ENCODE results near the gene TIMM17B.

Gene TIMM17B

GRCh38 chrX:48897625-48898306 is at the start of gene TIMM17B, which contains the start of gene PQBP1:
TSS of gene TIMM17B (minus strand) at chrX:48897768. CDS start at chrX:48897749, 19 bp downstream.
TSS of gene PQBP1 (plus strand) at chrX:48897930. CDS start at chrX:48898510, 580 bp downstream.
- peak; percentile 94 for TF ChIP-seq POLR2A (IDR thresholded peaks at IDR 0.05; ENCODE audit: low read length)
- TF ChIP-seq GATA1 (IDR thresholded peaks at IDR 0.05; ENCODE audit: low read depth, low read length), result no peak
- DNase-seq, result peak; percentile 96 to 97

DNA sequence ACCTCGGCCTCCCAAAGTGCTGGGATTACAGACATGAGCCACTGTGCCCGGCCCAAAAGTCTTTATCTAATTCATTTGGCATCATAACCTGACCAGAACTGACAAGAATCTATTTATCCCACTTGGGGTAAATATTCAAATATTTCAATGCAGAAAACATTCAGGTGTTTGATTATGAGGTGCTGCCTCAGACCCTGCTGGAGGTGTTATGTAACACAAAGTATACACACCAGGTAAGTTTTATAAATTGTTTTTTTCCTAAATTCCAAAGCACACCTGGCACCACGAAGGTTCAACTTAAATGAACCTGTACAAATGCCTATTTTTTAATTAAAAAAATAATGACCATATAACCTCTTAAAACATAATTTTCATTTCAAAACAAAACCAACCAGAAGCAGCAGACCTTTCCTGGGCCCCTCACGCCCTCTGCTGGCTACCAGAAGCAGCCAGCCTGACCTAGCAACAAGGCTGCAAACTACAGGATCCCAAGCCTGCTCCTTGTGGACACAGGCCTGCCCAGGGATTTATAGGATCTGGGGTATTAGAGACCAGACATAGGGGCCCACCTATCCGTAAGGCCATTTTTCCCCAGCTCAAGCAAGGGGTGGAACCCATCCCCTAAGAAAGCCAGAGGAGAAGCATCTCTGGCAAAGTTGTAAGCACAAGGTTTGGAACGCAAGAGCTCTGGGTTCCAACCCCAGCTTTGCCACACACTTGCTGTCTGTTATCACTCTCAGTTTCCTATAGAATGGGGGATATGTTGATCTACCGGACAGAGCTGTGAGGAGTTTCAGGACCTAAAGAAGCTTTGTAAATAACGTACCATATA is 48.2 kb upstream of the TIMM17B start:
- DNase-seq, result peak; percentile 63 to 78
- TF ChIP-seq POLR2A (IDR thresholded peaks at IDR 0.05; ENCODE audit: low read length) (no peak), GATA1 (IDR thresholded peaks at IDR 0.05; ENCODE audit: low read depth, low read length) (no peak)

- DNase-seq, result no peak
- TF ChIP-seq POLR2A (IDR thresholded peaks at IDR 0.05; ENCODE audit: low read length) (no peak), GATA1 (IDR thresholded peaks at IDR 0.05; ENCODE audit: low read depth, low read length) (no peak)
Observed at GRCh38 chrX:48942895-48943294, 45.3 kb upstream of the TIMM17B start.

GRCh38 chrX:48940404-48940955 is 42.9 kb upstream of the TIMM17B start:
- peak; percentile 88 to 91 for DNase-seq
- TF ChIP-seq POLR2A (IDR thresholded peaks at IDR 0.05; ENCODE audit: low read length), result peak; percentile 40
- no peak for TF ChIP-seq GATA1 (IDR thresholded peaks at IDR 0.05; ENCODE audit: low read depth, low read length)

GRCh38 chrX:48939524-48940228 is 42.1 kb upstream of the TIMM17B start:
- no peak for DNase-seq
- TF ChIP-seq POLR2A (IDR thresholded peaks at IDR 0.05; ENCODE audit: low read length) (no peak), GATA1 (IDR thresholded peaks at IDR 0.05; ENCODE audit: low read depth, low read length) (no peak)

DNA sequence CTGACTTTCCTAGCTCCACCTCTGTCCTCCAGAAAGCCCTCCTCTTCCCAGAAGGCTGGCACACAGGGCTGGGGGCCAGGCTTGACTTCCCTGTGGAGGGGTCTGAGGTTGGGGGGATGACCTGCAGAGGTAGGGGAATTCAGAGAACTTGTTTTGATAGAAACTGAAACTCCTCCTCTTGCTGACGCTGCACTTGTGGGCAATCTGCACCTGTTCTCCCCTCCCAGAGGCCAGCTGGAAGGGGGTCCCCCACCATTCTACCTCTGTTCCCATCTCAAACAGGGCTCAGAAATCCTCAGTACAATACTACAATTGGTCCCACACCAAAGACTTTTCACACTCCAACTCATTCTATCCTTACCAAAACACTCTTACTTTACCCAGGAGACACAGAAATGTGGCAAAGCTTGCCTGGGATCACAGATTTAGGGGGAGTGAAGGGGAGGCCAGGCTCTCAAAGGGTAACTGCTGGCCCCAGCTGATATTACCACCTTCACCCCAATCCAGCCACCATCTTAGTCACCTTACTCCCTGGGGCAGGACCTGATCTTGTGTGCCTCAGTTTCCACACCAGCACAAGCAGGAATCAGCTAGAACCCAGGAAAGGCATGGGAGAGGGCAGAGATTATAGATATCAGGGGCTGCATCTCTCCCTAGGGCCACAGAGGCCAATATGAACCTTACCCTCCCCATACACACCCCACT is 41.3 kb upstream of the TIMM17B start:
- TF ChIP-seq POLR2A (IDR thresholded peaks at IDR 0.05; ENCODE audit: low read length) (no peak), GATA1 (IDR thresholded peaks at IDR 0.05; ENCODE audit: low read depth, low read length) (no peak)
- DNase-seq, result peak in 1 of 2 experiments; percentile 25

DNA sequence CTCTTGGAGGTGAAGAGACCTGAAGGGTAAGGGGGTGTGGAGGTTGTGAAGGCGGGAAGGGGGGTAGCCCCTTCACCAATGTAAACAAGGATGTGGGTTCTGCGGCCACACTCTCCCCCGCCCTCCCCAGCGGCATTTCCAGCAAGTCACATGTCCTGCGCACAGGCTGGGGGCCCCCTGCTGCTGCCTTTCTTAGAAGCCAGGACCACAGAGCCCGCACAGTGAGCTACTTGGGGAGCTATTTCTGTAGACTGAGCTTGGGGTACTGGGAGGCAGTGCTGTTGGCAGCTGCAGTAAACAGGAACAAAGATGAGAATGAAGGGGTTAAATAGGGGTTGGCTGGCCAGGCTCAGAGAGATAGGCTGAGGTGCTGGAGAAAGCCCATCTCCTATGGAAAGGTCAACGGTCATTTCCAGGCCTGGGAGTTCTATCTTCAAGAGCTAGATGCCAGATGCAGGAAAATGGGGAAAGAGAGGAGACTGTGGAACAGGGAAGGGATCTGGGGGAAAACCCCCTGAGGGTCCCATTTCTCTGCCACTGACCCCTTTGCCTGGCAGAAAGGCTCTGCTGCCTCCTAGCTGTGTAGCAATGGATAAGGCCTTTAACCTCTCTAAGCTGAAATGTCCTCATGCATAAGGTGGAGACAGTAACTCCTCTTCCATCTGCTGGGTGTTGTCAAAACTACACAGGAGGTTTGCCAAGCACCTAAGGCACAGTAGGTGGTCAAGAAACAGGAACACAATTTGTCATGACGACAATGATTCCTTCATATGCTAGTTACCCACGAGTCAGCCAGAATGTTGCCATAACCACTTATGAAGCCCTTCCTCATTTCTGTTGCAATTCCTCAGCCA is 39.7 kb upstream of the TIMM17B start:
- peak; percentile 65 to 67 for DNase-seq

DNA sequence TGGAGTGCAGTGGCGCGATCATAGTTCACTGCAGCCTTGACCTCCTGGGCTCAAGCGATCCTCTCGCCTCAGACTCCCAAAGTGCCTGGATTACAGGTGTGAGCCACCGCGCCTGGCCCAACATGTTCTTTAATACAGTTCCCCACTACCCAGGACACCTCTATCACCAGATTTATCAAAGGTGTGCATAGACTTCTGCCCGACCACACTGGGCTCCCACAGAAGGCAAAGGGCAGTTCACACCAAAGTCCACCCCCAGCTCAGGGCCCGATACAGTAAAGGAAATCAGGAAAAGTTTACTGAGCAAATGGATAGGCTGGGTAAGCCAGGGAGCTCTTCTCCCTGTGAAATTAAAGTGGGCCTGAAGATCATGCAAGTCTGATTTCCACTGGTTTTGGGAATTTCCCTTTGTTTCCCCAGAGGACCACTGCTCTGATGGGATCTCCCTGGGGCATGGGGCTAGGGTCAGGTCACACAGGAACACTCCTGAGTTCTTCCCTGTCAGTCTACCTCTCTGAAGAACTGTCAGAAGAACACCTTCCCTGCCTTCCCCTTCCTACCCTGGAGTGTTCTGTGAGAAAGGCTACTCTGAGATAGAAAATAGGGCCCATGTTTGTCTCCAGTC is 39.0 kb upstream of the TIMM17B start:
- no peak for DNase-seq
- TF ChIP-seq GATA1 (IDR thresholded peaks at IDR 0.05; ENCODE audit: low read depth, low read length) (no peak), POLR2A (IDR thresholded peaks at IDR 0.05; ENCODE audit: low read length) (no peak)

More for the DNA sequence above, 39.7 kb upstream of the TIMM17B start:
- TF ChIP-seq POLR2A (IDR thresholded peaks at IDR 0.05; ENCODE audit: low read length), result peak; percentile 34
- TF ChIP-seq GATA1 (IDR thresholded peaks at IDR 0.05; ENCODE audit: low read depth, low read length), result no peak

DNA sequence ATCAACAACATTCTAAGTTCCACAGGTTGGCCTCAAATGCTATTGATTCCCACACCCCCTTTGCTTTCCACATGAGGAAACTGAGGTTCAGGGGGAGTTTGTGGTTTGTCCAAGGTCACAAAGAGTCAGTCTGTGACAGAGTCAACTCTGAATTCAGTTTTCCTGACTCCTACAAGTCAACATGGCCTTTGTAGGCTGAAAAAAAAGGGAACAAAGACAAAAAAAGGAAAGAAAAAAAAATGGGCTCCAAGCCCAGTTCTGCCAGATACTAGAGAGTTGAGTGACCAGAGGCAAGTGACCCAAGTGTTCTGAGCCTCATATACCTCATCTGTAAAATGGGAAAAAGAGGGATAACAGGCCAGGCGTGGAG is 37.7 kb upstream of the TIMM17B start:
- no peak for TF ChIP-seq GATA1 (IDR thresholded peaks at IDR 0.05; ENCODE audit: low read depth, low read length)
- no peak for TF ChIP-seq POLR2A (IDR thresholded peaks at IDR 0.05; ENCODE audit: low read length)
- no peak for DNase-seq

DNA sequence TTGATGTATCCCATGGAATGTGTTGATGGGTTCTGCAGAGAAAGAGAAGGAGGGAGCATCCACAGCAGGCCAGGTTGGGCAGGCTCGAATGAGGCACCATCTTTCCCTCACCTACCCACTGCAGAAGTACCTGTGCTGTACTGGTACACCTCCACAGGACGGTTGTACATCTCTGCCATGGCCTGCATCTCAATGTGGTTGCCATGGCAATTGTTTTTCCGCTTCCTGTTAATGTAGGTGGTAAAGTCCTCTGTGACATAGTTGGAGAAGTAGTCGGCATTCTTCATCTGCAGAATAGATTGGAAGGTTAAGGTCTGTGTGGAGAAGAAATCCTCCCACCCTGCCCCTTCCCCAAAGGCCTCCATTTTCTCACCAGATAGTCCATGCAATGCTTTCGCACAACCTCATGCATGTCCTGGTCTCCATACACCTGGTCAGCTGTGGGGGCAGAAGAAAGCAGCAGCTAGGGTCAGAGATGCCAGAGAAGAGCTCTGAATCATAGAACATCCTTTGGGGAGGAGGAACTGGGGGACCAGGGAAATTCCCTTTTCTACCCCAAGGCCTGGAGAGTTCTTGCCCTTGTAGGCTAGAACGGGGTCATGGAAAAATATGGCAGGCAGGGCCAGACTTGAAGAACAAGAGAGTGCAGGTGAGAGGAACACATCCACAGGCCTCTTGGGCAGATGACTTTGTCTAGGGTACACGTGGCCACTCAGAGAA is 37.2 kb upstream of the TIMM17B start:
- DNase-seq, result no peak
- TF ChIP-seq POLR2A (IDR thresholded peaks at IDR 0.05; ENCODE audit: low read length) (no peak), GATA1 (IDR thresholded peaks at IDR 0.05; ENCODE audit: low read depth, low read length) (no peak)

DNA sequence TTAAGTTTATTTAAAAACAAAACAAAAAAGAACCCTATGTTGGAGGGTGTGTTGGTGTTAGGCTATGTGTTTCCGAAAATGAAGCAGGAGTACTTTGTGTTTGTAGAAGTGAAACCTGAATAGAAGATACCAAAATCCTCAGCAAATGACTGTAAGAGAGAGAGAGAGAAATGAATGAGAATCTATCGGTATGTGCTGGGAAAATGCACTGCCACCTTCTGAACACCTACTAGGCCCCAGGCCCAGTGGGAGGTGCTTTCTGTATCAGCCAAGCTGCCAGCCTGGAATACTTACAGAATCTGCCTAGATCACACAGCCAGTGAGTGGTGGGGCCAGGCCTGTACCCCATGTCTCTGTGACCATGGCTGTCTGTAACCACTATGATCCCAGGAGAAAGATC is 36.2 kb upstream of the TIMM17B start:
- TF ChIP-seq POLR2A (IDR thresholded peaks at IDR 0.05; ENCODE audit: low read length) (no peak), GATA1 (IDR thresholded peaks at IDR 0.05; ENCODE audit: low read depth, low read length) (no peak)
- DNase-seq, result no peak
